ENCODE results near the gene RTL5. TPM values are rescaled to one million over a fixed set of nuclear protein-coding genes. Genes with fewer than 3 reads are reported as not detected.

The RTL5 gene
- total and polyA plus RNA-seq, 2 donors (not counting 1 experiment from before 2014, with no cell fraction given), result 4.2 to 4.5 TPM

DNA sequence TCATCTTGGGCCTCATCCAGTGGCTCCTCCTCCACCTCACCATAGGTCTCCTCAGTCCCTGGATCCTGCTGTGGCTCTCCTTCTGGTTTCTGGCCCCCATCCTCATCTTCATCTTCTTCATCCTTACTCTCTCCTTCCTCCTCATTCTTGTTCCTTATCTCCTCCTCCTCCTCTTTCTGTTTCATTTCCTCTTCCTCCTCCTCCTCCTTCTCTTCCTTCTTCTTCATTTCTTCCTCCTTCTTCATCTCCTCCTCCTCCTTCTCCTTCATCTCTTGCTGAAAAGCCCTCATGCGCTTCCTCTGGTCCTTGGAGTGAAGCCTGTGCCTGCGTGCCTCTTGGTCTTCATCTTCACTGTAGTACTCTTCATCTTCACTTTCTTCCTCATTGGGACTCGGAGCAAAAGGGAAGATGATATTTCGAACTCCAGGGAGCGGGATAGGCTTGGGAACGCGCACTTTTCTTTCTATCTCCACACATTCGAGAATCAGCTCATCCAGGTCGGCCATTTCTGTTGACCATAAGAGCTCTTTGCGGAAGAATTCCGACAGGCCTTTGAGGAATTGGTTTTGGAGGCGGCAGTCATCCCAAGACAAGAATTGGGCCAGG, 1.5 kb downstream of the RTL5 start:
- no peak for DNase-seq (ENCODE audit: low read depth in 2 of 2)
- Histone ChIP-seq H3K4me1 (ENCODE audit: control insufficient read depth, extremely low read depth, insufficient read depth, low read length) (peaks cover 8% of the 10 kb centered on the region), H3K9me3 (ENCODE audit: control insufficient read depth, insufficient read depth, low read depth, low read length) (no peaks in the 10 kb centered on the region), H2AFZ (ENCODE audit: low read length) (no peak overlapping the region), H3K9ac (ENCODE audit: insufficient read depth, low read length) (no peak overlapping the region), H3K27me3 (ENCODE audit: control insufficient read depth, insufficient read depth, low read length) (peaks cover 3% of the 10 kb centered on the region), H3K79me2 (ENCODE audit: control insufficient read depth, insufficient read depth, low read length) (no peaks in the 10 kb centered on the region), H3K4me3 (replicated peaks in 1 of 4; ENCODE audit: control extremely low read depth in 1 of 4, insufficient read depth in 1 of 4, low read depth in 3 of 4, low read length in 4 of 4) (peak overlapping the region in 1 of 4 experiments; percentile 59), H3K27ac (ENCODE audit: insufficient read depth, low read length) (no peak overlapping the region), H3K4me2 (ENCODE audit: extremely low read depth, insufficient read depth, low read length) (no peak overlapping the region), H3K36me3 (ENCODE audit: control insufficient read depth, insufficient read depth, low read length) (peaks cover 3% of the 10 kb centered on the region), H4K20me1 (ENCODE audit: control insufficient read depth, extremely low read depth, insufficient read depth, low read length) (no peaks in the 10 kb centered on the region)
- TF ChIP-seq EZH2 (IDR thresholded peaks at IDR 0.05; ENCODE audit: low read length, missing control alignments), result no peak
- TF ChIP-seq, protein P1, sequence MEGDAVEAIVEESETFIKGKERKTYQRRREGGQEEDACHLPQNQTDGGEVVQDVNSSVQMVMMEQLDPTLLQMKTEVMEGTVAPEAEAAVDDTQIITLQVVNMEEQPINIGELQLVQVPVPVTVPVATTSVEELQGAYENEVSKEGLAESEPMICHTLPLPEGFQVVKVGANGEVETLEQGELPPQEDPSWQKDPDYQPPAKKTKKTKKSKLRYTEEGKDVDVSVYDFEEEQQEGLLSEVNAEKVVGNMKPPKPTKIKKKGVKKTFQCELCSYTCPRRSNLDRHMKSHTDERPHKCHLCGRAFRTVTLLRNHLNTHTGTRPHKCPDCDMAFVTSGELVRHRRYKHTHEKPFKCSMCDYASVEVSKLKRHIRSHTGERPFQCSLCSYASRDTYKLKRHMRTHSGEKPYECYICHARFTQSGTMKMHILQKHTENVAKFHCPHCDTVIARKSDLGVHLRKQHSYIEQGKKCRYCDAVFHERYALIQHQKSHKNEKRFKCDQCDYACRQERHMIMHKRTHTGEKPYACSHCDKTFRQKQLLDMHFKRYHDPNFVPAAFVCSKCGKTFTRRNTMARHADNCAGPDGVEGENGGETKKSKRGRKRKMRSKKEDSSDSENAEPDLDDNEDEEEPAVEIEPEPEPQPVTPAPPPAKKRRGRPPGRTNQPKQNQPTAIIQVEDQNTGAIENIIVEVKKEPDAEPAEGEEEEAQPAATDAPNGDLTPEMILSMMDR (conservative IDR thresholded peaks at IDR 0.05 in 1 of 2, IDR thresholded peaks at IDR 0.05 in 1 of 2; ENCODE audit: low read depth in 1 of 2, low read length in 2 of 2), result no peak

DNA sequence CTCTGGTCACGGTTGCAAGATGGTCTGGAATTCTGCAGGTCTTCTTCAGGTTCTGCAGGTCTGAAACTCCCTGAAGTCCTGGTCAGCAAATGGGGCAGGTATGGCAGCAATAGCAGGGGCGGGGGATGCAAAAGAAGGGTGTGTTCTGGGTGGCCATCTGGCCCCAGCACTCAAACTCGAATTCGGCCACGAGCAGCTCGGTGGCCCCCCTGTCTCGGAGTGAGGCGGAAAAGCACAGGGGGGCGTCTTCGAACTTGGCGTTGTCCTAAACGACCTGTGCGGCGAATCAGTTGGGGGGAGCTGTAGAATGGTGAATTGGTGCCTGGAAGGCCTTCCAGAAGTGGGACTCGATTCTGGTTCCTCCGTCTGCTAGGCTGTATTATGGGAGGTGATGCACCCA, 2.1 kb downstream of the RTL5 start:
- Histone ChIP-seq H2AFZ (ENCODE audit: low read length) (no peak overlapping the region), H3K36me3 (ENCODE audit: control insufficient read depth, insufficient read depth, low read length) (peaks cover 3% of the 10 kb centered on the region), H3K9ac (ENCODE audit: insufficient read depth, low read length) (no peak overlapping the region), H3K27me3 (ENCODE audit: control insufficient read depth, insufficient read depth, low read length) (peaks cover 3% of the 10 kb centered on the region), H3K27ac (ENCODE audit: insufficient read depth, low read length) (no peak overlapping the region), H4K20me1 (ENCODE audit: control insufficient read depth, extremely low read depth, insufficient read depth, low read length) (no peaks in the 10 kb centered on the region), H3K4me3 (replicated peaks in 1 of 4; ENCODE audit: control extremely low read depth in 1 of 4, insufficient read depth in 1 of 4, low read depth in 3 of 4, low read length in 4 of 4) (no peak overlapping the region), H3K4me1 (ENCODE audit: control insufficient read depth, extremely low read depth, insufficient read depth, low read length) (peaks cover 8% of the 10 kb centered on the region), H3K9me3 (ENCODE audit: control insufficient read depth, insufficient read depth, low read depth, low read length) (no peaks in the 10 kb centered on the region), H3K79me2 (ENCODE audit: control insufficient read depth, insufficient read depth, low read length) (no peaks in the 10 kb centered on the region), H3K4me2 (ENCODE audit: extremely low read depth, insufficient read depth, low read length) (no peak overlapping the region)
- no peak for TF ChIP-seq EZH2 (IDR thresholded peaks at IDR 0.05; ENCODE audit: low read length, missing control alignments)
- TF ChIP-seq, protein P1 (conservative IDR thresholded peaks at IDR 0.05 in 1 of 2, IDR thresholded peaks at IDR 0.05 in 1 of 2; ENCODE audit: low read depth in 1 of 2, low read length in 2 of 2), result no peak
- no peak for DNase-seq (ENCODE audit: low read depth in 2 of 2)

DNA sequence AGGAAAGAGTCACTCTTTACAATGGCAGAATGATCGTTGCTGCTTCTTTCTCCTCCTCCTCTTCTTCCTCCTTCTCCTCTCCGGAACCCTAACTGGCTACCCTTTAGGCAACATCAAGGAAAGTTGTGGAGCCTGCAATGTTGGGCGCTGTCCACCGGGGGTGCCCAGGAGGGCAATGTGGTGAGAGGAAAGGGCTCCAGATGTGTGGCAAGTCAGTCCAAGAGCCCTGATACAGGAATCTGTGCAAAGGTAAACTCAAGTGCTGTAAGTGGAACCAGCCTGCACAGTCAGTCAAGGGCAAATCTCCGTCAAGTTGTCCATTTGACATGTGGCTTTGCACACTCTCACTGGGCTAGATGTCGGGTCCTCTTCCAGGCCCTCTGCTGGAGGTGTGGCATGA, 2.8 kb downstream of the RTL5 start:
- DNase-seq (ENCODE audit: low read depth in 2 of 2), result no peak
- no peaks in the 10 kb centered on the region for H3K9me3 ChIP-seq (ENCODE audit: control insufficient read depth, insufficient read depth, low read depth, low read length)
- H3K4me3 ChIP-seq (replicated peaks in 1 of 4; ENCODE audit: control extremely low read depth in 1 of 4, insufficient read depth in 1 of 4, low read depth in 3 of 4, low read length in 4 of 4), result no peak overlapping the region
- H3K36me3 ChIP-seq (ENCODE audit: control insufficient read depth, insufficient read depth, low read length), result peaks cover 3% of the 10 kb centered on the region
- H4K20me1 ChIP-seq (ENCODE audit: control insufficient read depth, extremely low read depth, insufficient read depth, low read length), result no peaks in the 10 kb centered on the region
- TF ChIP-seq, protein P1 (conservative IDR thresholded peaks at IDR 0.05 in 1 of 2, IDR thresholded peaks at IDR 0.05 in 1 of 2; ENCODE audit: low read depth in 1 of 2, low read length in 2 of 2), result peak; percentile 10 to 42
- no peak for TF ChIP-seq EZH2 (IDR thresholded peaks at IDR 0.05; ENCODE audit: low read length, missing control alignments)
- H3K9ac ChIP-seq (ENCODE audit: insufficient read depth, low read length), result no peak overlapping the region
- H2AFZ ChIP-seq (ENCODE audit: low read length), result no peak overlapping the region
- peaks cover 11% of the 10 kb centered on the region for H3K4me1 ChIP-seq (ENCODE audit: control insufficient read depth, extremely low read depth, insufficient read depth, low read length)
- no peak overlapping the region for H3K4me2 ChIP-seq (ENCODE audit: extremely low read depth, insufficient read depth, low read length)
- H3K27ac ChIP-seq (ENCODE audit: insufficient read depth, low read length), result no peak overlapping the region
- no peaks in the 10 kb centered on the region for H3K79me2 ChIP-seq (ENCODE audit: control insufficient read depth, insufficient read depth, low read length)
- peaks cover 3% of the 10 kb centered on the region for H3K27me3 ChIP-seq (ENCODE audit: control insufficient read depth, insufficient read depth, low read length)
